MM.1S (cell line): Measurements from ENCODE around the gene WDFY3.

Experiments used
- DNase-seq: peaks from one replicate; pipeline ENCODE4 v3.0.0-alpha.2; 2015
- H2AFZ ChIP-seq: fragments of 300-600 bp; sonication (generic); 2 replicates; pipeline ENCODE4 v1.6.0; 2016; ENCODE audit warnings: antibody characterized with exemption, low read length
- H3F3A ChIP-seq: fragments of 300-600 bp; sonication (generic); 2 replicates; pipeline ENCODE4 v1.6.1; 2016; ENCODE audit warnings: mild to moderate bottlenecking, antibody characterized with exemption, low read length, moderate library complexity, mixed read lengths; ENCODE audit not compliant: insufficient read depth
- H3K27ac ChIP-seq: fragments of 300-600 bp; sonication (generic); 2 replicates; pipeline ENCODE4 v1.5.1; 2016; ENCODE audit warnings: mild to moderate bottlenecking, low read length
- H3K27me3 ChIP-seq: fragments of 300-600 bp; sonication (generic); replicated peaks from 2 replicates; pipeline ENCODE4 v1.6.0; 2016; ENCODE audit warnings: low read length; ENCODE audit not compliant: insufficient read depth
- H3K36me3 ChIP-seq: fragments of 300-600 bp; sonication (generic); replicated peaks from 2 replicates; pipeline ENCODE4 v1.6.1; 2016; ENCODE audit warnings: mild to moderate bottlenecking, low read length, mixed read lengths; ENCODE audit not compliant: insufficient read depth
- H3K4me1 ChIP-seq: fragments of 300-600 bp; sonication (generic); 2 replicates; pipeline ENCODE4 v1.6.1; 2016; ENCODE audit warnings: low read length, mixed read lengths
- H3K4me2 ChIP-seq: fragments of 300-600 bp; sonication (generic); 2 replicates; pipeline ENCODE4 v1.6.0; 2016; ENCODE audit warnings: low read depth, low read length
- H3K4me3 ChIP-seq: fragments of 300-600 bp; sonication (generic); 2 replicates; pipeline ENCODE4 v1.5.1; 2016; ENCODE audit warnings: low read length, mixed read lengths
- H3K79me2 ChIP-seq: fragments of 300-600 bp; sonication (generic); 2 replicates; pipeline ENCODE4 v1.6.1; 2016; ENCODE audit warnings: mixed run types, low read length, mixed read lengths
- H3K9ac ChIP-seq: fragments of 300-600 bp; sonication (generic); 2 replicates; pipeline ENCODE4 v1.6.1; 2016; ENCODE audit warnings: low read length, mixed read lengths
- H3K9me2 ChIP-seq: fragments of 300-600 bp; sonication (generic); replicated peaks from 2 replicates; pipeline ENCODE4 v1.6.1; 2016; ENCODE audit warnings: mild to moderate bottlenecking, low read length, mixed read lengths; ENCODE audit not compliant: insufficient read depth
- H3K9me3 ChIP-seq: fragments of 300-600 bp; sonication (generic); replicated peaks from 2 replicates; pipeline ENCODE4 v1.6.1; 2016; ENCODE audit warnings: mild to moderate bottlenecking, low read length, mixed read lengths; ENCODE audit not compliant: insufficient read depth
- H4K20me1 ChIP-seq: fragments of 300-600 bp; sonication (generic); 2 replicates; pipeline ENCODE4 v1.6.1; 2016; ENCODE audit warnings: mild to moderate bottlenecking, low read length, moderate library complexity, mixed read lengths; ENCODE audit not compliant: insufficient read depth
- CTCF ChIP-seq: fragments of 300-600 bp; sonication (generic); IDR thresholded peaks from 2 replicates; pipeline ENCODE4 v1.5.1; 2016; ENCODE audit warnings: antibody characterized with exemption, low read length, mixed read lengths
- EZH2 ChIP-seq: fragments of 300-600 bp; sonication (generic); optimal IDR thresholded peaks from 2 replicates; pipeline ENCODE3; 2017; ENCODE audit warnings: low read depth, mild to moderate bottlenecking, antibody characterized with exemption, low read length, mixed read lengths
- EZH2phosphoT487 ChIP-seq: fragments of 300-600 bp; sonication (generic); IDR thresholded peaks from 2 replicates; pipeline ENCODE4 v1.6.1; 2018; ENCODE audit warnings: antibody characterized with exemption, low read length

WDFY3 gene

GRCh38 chr4:84928089-84928488, 38.4 kb downstream of the WDFY3 start:
- TF ChIP-seq CTCF (no peak), EZH2phosphoT487 (no peak), EZH2 (no peak)
- no peaks in the 10 kb centered on the region for H3K79me2 ChIP-seq
- H3K9ac ChIP-seq = no peak overlapping the region

GRCh38 chr4:84927428-84927827, 39.1 kb downstream of the WDFY3 start:
- no peak overlapping the region for H3K27ac ChIP-seq

More at GRCh38 chr4:84928089-84928488, 38.4 kb downstream of the WDFY3 start:
- Histone ChIP-seq H3K4me2 (no peak overlapping the region), H3K4me3 (no peak overlapping the region), H3F3A (no peaks in the 10 kb centered on the region), H3K27me3 (no peaks in the 10 kb centered on the region), H3K27ac (no peak overlapping the region), H3K9me3 (no peaks in the 10 kb centered on the region), H3K36me3 (no peaks in the 10 kb centered on the region), H2AFZ (no peak overlapping the region), H3K4me1 (no peaks in the 10 kb centered on the region), H3K9me2 (no peaks in the 10 kb centered on the region), H4K20me1 (no peaks in the 10 kb centered on the region)
- DNase-seq = no peak

GRCh38 chr4:84925558-84925957, 40.9 kb downstream of the WDFY3 start:
- no peaks in the 10 kb centered on the region for H3K9me2 ChIP-seq
- H3K4me3 ChIP-seq = no peak overlapping the region
- H3K9me3 ChIP-seq = no peaks in the 10 kb centered on the region
- H3K4me2 ChIP-seq = no peak overlapping the region
- no peak overlapping the region for H3K9ac ChIP-seq
- H3F3A ChIP-seq = no peaks in the 10 kb centered on the region
- H3K4me1 ChIP-seq = no peaks in the 10 kb centered on the region
- H3K79me2 ChIP-seq = no peaks in the 10 kb centered on the region
- H3K27me3 ChIP-seq = no peaks in the 10 kb centered on the region
- H3K36me3 ChIP-seq = no peaks in the 10 kb centered on the region
- H2AFZ ChIP-seq = no peak overlapping the region
- no peak for TF ChIP-seq EZH2phosphoT487
- no peaks in the 10 kb centered on the region for H4K20me1 ChIP-seq
- no peak overlapping the region for H3K27ac ChIP-seq
- no peak for DNase-seq

More at GRCh38 chr4:84927428-84927827, 39.1 kb downstream of the WDFY3 start:
- H4K20me1 ChIP-seq = no peaks in the 10 kb centered on the region
- H3K9ac ChIP-seq = no peak overlapping the region
- no peaks in the 10 kb centered on the region for H3K4me1 ChIP-seq
- H3K9me2 ChIP-seq = no peaks in the 10 kb centered on the region
- H3K27me3 ChIP-seq = no peaks in the 10 kb centered on the region
- no peaks in the 10 kb centered on the region for H3K9me3 ChIP-seq
- H3K4me2 ChIP-seq = no peak overlapping the region
- no peak for DNase-seq
- H3K79me2 ChIP-seq = no peaks in the 10 kb centered on the region
- no peak overlapping the region for H2AFZ ChIP-seq
- no peak overlapping the region for H3K4me3 ChIP-seq
- no peaks in the 10 kb centered on the region for H3F3A ChIP-seq
- TF ChIP-seq EZH2phosphoT487 (no peak), CTCF (no peak), EZH2 (no peak)
- no peaks in the 10 kb centered on the region for H3K36me3 ChIP-seq

GRCh38 chr4:84924434-84924833, 42.1 kb downstream of the WDFY3 start:
- no peaks in the 10 kb centered on the region for H3K79me2 ChIP-seq
- H3K36me3 ChIP-seq = no peaks in the 10 kb centered on the region
- H3K9ac ChIP-seq = no peak overlapping the region
- no peaks in the 10 kb centered on the region for H3K9me3 ChIP-seq
- H3K4me3 ChIP-seq = no peak overlapping the region
- no peak overlapping the region for H3K4me2 ChIP-seq
- H3K9me2 ChIP-seq = no peaks in the 10 kb centered on the region
- H3K27ac ChIP-seq = no peak overlapping the region
- TF ChIP-seq CTCF = no peak
- TF ChIP-seq EZH2phosphoT487 = no peak
- TF ChIP-seq EZH2 = no peak
- H3F3A ChIP-seq = no peaks in the 10 kb centered on the region
- H3K4me1 ChIP-seq = no peaks in the 10 kb centered on the region
- no peak overlapping the region for H2AFZ ChIP-seq
- no peaks in the 10 kb centered on the region for H3K27me3 ChIP-seq
- no peak for DNase-seq
- H4K20me1 ChIP-seq = no peaks in the 10 kb centered on the region
